KOPT-K1 (cell line): ENCODE results near the gene TUBB4B.

Experiments
- H3K27ac ChIP-seq: fragments of 200-600 bp; sonication (generic); 2 replicates; pipeline ENCODE4 v1.5.1; 2016; ENCODE audit warnings: antibody characterized with exemption, mild to moderate bottlenecking, low read depth, low read length; ENCODE audit not compliant: poor library complexity, severe bottlenecking
- H3K36me3 ChIP-seq: fragments of 200-600 bp; sonication (generic); 2 replicates; pipeline ENCODE4 v1.5.1; 2017; ENCODE audit warnings: antibody characterized with exemption, mild to moderate bottlenecking, low read length, moderate library complexity; ENCODE audit not compliant: insufficient read depth
- H3K9me3 ChIP-seq: fragments of 200-600 bp; sonication (generic); 2 replicates; pipeline ENCODE4 v1.5.1; 2017; ENCODE audit warnings: antibody characterized with exemption, low read length, mild to moderate bottlenecking; ENCODE audit not compliant: insufficient read depth, poor library complexity, severe bottlenecking

TUBB4B gene

DNA sequence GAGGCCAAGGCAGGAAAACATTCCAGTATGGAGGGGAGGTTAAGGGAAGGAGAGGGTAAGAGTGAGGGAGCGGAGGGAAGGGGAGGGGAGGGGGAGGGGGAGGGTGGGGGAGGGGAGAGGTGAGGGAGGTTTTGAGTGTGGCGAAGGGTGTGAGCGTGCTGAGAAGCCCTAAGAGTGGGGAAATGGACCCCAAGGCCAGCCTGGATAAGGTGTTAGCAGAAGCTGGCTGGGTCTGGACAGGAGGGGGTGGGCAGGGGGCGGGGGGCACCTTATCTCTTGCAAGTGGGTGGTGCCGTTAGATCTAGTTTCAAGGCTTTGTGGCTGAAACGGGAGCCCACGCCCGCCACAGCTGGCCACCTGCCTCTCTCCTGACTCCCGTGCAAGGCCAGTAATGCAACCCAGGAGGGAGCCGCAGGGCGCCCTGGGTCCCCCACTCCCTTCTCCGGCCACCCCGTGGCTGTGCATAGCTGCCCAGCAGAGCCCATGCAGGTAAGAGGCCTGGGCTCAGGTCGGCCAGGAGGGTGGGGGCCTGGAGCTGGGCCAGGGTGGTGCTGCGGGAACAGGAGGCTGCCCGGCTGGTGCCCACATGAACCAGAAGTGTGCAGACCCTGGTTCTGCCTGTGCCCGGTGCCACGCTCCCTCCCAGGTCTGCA, 13.1 kb upstream of the TUBB4B start:
- Histone ChIP-seq H3K27ac (no peak overlapping the region), H3K9me3 (no peaks in the 10 kb centered on the region), H3K36me3 (no peaks in the 10 kb centered on the region)

DNA sequence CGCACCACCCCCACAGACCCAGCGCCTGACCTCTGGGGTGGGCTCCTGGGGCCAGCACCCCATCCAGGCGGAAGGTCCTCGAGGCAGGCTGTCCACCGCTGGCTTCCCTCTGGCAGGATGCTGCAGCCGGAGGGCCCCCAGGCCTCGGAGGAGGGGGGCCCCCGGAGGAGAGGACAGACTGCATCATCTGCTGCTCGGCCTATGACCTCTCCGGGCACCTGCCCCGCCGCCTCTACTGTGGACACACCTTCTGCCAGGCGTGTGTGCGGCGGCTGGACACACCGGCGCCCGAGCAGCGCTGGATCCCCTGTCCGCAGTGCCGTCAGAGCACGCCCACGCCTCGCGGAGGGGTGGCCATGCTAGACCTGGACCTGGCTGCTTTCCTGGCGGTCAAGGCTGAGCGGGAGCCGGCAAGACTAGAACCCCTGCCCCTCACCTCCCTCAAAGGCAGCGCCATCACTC, 12.6 kb upstream of the TUBB4B start:
- Histone ChIP-seq H3K9me3 (no peaks in the 10 kb centered on the region), H3K36me3 (no peaks in the 10 kb centered on the region), H3K27ac (no peak overlapping the region)

GRCh38 chr9:137228968-137229896, 11.9 kb upstream of the TUBB4B start:
- no peak overlapping the region for H3K27ac ChIP-seq
- H3K9me3 ChIP-seq = no peaks in the 10 kb centered on the region
- no peaks in the 10 kb centered on the region for H3K36me3 ChIP-seq

GRCh38 chr9:137229903-137230704, 11.0 kb upstream of the TUBB4B start:
- H3K27ac ChIP-seq = no peak overlapping the region
- no peaks in the 10 kb centered on the region for H3K9me3 ChIP-seq
- no peaks in the 10 kb centered on the region for H3K36me3 ChIP-seq

GRCh38 chr9:137230705-137231371, 10.2 kb upstream of the TUBB4B start, which contains the start of gene SLC34A3:
Gene SLC34A3, plus strand, starts transcription at chr9:137230901. Its CDS starts 802 bp downstream, at chr9:137231703.
- Histone ChIP-seq H3K9me3 (no peaks in the 10 kb centered on the region), H3K27ac (no peak within 1 kb of the TSS), H3K36me3 (no peaks in the 10 kb centered on the region)

- Histone ChIP-seq H3K9me3 (no peaks in the 10 kb centered on the region), H3K27ac (no peak overlapping the region), H3K36me3 (no peaks in the 10 kb centered on the region)
Measured at GRCh38 chr9:137231372-137232039, 9.6 kb upstream of the TUBB4B start.

DNA sequence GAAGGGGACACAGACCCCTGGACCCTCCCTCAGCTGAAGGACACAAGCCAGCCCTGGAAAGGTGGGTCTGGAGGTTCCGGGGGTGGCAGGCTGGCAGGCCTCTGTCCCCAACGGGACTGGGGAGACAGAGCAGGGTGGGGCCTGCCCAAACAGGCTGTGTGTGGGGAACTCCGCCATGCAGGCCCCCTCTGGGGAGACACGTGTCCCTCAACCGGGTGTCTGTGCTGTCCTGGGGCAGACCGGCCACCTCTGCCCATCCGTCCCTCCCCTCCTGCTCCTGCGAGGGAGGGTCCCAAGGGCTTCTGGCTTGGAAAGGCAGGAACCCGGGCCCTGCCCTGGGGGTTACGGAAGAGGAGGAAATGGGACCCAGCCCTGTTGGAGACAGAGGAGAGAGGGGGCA, 9.0 kb upstream of the TUBB4B start:
- Histone ChIP-seq H3K9me3 (no peaks in the 10 kb centered on the region), H3K27ac (no peak overlapping the region), H3K36me3 (no peaks in the 10 kb centered on the region)

GRCh38 chr9:137232510-137232909, 8.6 kb upstream of the TUBB4B start:
- no peaks in the 10 kb centered on the region for H3K36me3 ChIP-seq
- no peaks in the 10 kb centered on the region for H3K9me3 ChIP-seq
- no peak overlapping the region for H3K27ac ChIP-seq

DNA sequence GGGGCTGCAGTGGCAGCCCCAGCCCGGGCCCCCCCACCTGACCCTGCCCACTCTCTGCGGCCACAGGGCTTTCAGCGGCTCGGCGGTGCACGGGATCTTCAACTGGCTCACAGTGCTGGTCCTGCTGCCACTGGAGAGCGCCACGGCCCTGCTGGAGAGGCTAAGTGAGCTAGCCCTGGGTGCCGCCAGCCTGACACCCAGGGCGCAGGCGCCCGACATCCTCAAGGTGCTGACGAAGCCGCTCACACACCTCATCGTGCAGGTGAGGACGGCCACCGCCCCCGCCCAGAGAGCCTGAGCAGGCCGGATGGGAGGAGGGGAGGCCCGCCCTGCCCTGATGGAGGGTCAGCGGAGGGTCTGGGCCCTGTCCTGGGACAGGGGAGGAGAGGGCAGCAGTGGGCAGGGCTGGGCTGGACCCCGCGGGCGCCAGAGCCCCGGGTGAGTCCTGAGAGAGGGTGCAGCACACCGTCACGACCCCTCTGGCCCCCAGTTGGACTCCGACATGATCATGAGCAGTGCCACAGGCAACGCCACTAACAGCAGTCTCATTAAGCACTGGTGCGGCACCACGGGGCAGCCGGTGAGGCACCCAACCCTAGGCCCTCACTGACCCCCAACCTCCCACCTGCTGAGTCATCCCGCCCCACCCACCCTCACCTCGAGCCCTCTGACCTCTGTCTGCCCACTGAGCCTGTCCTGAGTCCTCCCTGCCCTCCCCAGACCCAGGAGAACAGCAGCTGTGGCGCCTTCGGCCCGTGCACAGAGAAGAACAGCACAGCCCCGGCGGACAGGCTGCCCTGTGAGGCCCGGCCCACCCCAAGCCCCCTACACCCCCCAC, 7.7 kb upstream of the TUBB4B start:
- no peaks in the 10 kb centered on the region for H3K36me3 ChIP-seq
- H3K9me3 ChIP-seq = no peaks in the 10 kb centered on the region
- no peak overlapping the region for H3K27ac ChIP-seq

- Histone ChIP-seq H3K36me3 (no peaks in the 10 kb centered on the region), H3K27ac (no peak overlapping the region), H3K9me3 (no peaks in the 10 kb centered on the region)
Measured at GRCh38 chr9:137234055-137234697, 6.9 kb upstream of the TUBB4B start.

DNA sequence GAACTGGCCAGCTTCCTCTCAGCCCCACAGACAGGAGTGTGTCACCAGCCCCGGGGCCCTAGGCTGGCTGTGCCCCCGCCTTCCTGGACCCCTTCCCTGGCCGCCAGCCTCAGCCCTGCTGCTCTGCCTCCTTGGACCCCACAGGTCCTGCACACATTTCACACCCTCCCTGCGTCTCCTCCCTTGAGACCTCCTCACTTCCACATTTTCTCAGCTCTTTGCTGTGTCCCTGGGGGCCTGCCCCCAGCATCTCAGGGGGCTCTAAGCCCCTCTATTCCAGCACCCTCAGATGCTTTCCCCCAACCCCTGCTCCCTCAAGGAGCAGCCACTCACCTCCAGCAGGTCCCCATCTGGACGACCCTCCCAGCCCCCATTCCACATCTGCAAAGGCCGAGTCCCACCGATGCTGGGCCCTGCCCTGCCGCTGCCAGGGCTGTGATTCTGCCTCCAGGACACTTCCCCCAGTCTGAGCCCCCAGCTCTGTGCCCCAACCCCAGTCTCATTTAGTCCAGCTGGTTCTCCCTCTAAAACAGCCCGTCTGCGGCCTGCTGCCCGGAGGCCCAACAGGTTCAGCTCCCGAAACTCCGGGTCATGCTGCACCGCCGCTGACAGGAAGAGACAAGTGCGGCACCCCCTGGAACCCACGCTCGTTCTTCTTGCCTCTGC, 6.2 kb upstream of the TUBB4B start:
- Histone ChIP-seq H3K9me3 (no peaks in the 10 kb centered on the region), H3K27ac (no peak overlapping the region), H3K36me3 (no peaks in the 10 kb centered on the region)

DNA sequence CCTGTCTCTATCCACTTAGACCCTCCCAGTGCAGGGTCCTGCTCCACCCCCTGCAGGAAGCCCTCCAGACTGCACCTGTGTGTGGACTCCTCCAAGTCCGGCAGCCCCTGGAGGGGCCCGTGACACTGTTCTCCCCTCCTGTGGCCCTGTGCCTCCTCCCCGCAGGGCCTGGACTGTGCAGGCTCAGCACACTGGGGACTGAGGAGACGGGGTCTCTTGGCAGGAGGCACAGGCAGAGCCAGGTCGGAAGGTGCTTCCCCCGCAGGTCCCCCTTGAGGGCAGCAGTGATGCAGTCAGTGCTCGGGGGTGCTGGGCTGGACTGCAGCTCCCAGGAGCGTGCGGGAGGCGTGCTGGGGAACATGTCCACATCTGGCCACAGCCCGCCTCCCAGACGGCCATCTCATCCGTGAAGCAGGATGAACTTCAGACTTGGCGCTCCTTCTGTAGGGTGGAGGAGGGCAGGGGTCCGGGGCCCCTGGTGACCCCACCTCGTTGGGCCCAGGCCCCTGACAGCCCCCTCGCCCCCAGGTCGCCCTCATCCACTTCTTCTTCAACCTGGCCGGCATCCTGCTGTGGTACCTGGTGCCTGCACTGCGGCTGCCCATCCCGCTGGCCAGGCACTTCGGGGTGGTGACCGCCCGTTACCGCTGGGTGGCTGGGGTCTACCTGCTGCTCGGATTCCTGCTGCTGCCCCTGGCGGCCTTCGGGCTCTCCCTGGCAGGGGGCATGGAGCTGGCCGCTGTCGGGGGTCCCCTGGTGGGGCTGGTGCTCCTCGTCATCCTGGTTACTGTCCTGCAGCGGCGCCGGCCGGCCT, 5.5 kb upstream of the TUBB4B start:
- Histone ChIP-seq H3K27ac (no peak overlapping the region), H3K36me3 (no peaks in the 10 kb centered on the region), H3K9me3 (no peaks in the 10 kb centered on the region)
